HepG2 (cell line): ENCODE measurements around the gene SLC45A3. TPM values are rescaled to one million over a fixed set of nuclear protein-coding genes. Genes with fewer than 3 reads are reported as not detected.

Experiments used
- ATAD3A ChIP-seq: sonication (generic); formaldehyde crosslinking; IDR thresholded peaks from 2 replicates; pipeline ENCODE4 v1.4.0; 2020; ENCODE audit warnings: missing genetic modification reagents
- E2F5 ChIP-seq: sonication (generic); formaldehyde crosslinking; conservative IDR thresholded peaks from 2 replicates; pipeline ENCODE4 v1.4.0; 2020; ENCODE audit warnings: missing genetic modification reagents
- ELK4 ChIP-seq: sonication (generic); formaldehyde crosslinking; IDR thresholded peaks from 2 replicates; pipeline ENCODE4 v1.9.0; 2021; ENCODE audit warnings: missing genetic modification reagents, borderline replicate concordance
- GLI4 ChIP-seq: sonication (generic); formaldehyde crosslinking; IDR thresholded peaks from 2 replicates; pipeline ENCODE4 v1.5.1; 2020; ENCODE audit warnings: missing genetic modification reagents, mild to moderate bottlenecking, moderate library complexity, borderline replicate concordance
- IKZF1 ChIP-seq: fragments of 450-650 bp; IDR thresholded peaks from 2 replicates; pipeline ENCODE4 v1.7.1; 2016
- MXD4 ChIP-seq: IDR thresholded peaks from 2 replicates; pipeline ENCODE4 v1.6.1; 2016; ENCODE audit warnings: mild to moderate bottlenecking, missing biosample characterization, missing genetic modification reagents
- MYC ChIP-seq: sonication (generic); formaldehyde crosslinking; IDR thresholded peaks from 2 replicates; pipeline ENCODE4 v1.9.0; 2021; ENCODE audit warnings: missing genetic modification reagents, borderline replicate concordance
- NBN ChIP-seq: fragments of 450-650 bp; conservative IDR thresholded peaks from 2 replicates; pipeline ENCODE4 v1.6.1; 2017
- NKX3-1 ChIP-seq: sonication (generic); formaldehyde crosslinking; IDR thresholded peaks from 2 replicates; pipeline ENCODE4 v1.5.0; 2020; ENCODE audit warnings: missing genetic modification reagents
- NR2F1 ChIP-seq, 2 experiments: fragments of 450-650 bp in 1 of 2; formaldehyde crosslinking in 1 of 2; IDR thresholded peaks; 2 replicates each; pipeline versions ENCODE4 v1.5.0 to v1.6.1; 2016 to 2020; ENCODE audit warnings: mild to moderate bottlenecking in 1 of 2, missing compliant biosample characterization in 1 of 2, missing genetic modification reagents in 1 of 2, moderate library complexity in 1 of 2
- SRSF4 ChIP-seq: fragments of 200-400 bp; formaldehyde crosslinking; IDR thresholded peaks from one replicate; pipeline ENCODE4 v1.6.1; 2018; ENCODE audit warnings: mild to moderate bottlenecking, low read depth, low read length, moderate library complexity; ENCODE audit not compliant: poor library complexity, severe bottlenecking
- ZBTB37 ChIP-seq: sonication (generic); formaldehyde crosslinking; IDR thresholded peaks from 2 replicates; pipeline ENCODE4 v1.4.0; 2020; ENCODE audit warnings: mild to moderate bottlenecking, missing genetic modification reagents
- ZNF232 ChIP-seq: sonication (generic); formaldehyde crosslinking; IDR thresholded peaks from 2 replicates; pipeline ENCODE4 v1.4.0; 2020; ENCODE audit warnings: missing genetic modification reagents, borderline replicate concordance
- ZNF335 ChIP-seq: sonication (generic); formaldehyde crosslinking; IDR thresholded peaks from 2 replicates; pipeline ENCODE4 v1.4.0; 2020; ENCODE audit warnings: missing genetic modification reagents
- polyA plus RNA-seq, 8 experiments: library from polyadenylated mRNA; depleted of rRNA in 3 of 8; stranded (reverse) in 7 of 8; unstranded in 1 of 8; fragments of >200 nt; fragmentation: Illumina TruSeq in 4 of 8; extraction: Trizol in 4 of 8; gene quantifications; 2 replicates each; pipeline versions ENCODE4 v1.2.1 to v1.2.3, GENCODE V29; 2011 to 2016; ENCODE audit warnings: low read depth in 4 of 8, missing spikeins in 1 of 8, mixed read lengths in 1 of 8; ENCODE audit not compliant: insufficient read depth in 1 of 8
- total RNA-seq, 5 experiments: library from RNA; depleted of rRNA; stranded (reverse); fragments of >200 nt; fragmentation: Illumina TruSeq; extraction: Trizol; gene quantifications; 2 replicates each; pipeline ENCODE4 v1.2.3, GENCODE V29; 2016; ENCODE audit warnings: low read depth in 1 of 5
- TF ChIP-seq, protein P1 (sequence below): sonication (generic); formaldehyde crosslinking; conservative IDR thresholded peaks from 2 replicates; pipeline ENCODE4 v1.5.0; 2020; ENCODE audit warnings: missing genetic modification reagents
- TF ChIP-seq, protein P2 (sequence below): sonication (generic); formaldehyde crosslinking; IDR thresholded peaks from 2 replicates; pipeline ENCODE4 v1.8.1; 2023; ENCODE audit warnings: mild to moderate bottlenecking, inconsistent platforms, moderate library complexity, missing genetic modification reagents, borderline replicate concordance
- TF ChIP-seq, protein P3 (sequence below): IDR thresholded peaks from 2 replicates; pipeline ENCODE4 v1.6.1; 2016; ENCODE audit warnings: low read depth, missing genetic modification reagents, missing compliant biosample characterization

Gene SLC45A3
- total and polyA plus RNA-seq, 2 of the 13 experiments (the other 11 are each of a cell fraction or from before 2014, with no cell fraction given) = 3.4 to 4.1 TPM

GRCh38 chr1:205631010-205631767 lies 49.1 kb downstream of the SLC45A3 start (continued):
- TF ChIP-seq, protein P1, sequence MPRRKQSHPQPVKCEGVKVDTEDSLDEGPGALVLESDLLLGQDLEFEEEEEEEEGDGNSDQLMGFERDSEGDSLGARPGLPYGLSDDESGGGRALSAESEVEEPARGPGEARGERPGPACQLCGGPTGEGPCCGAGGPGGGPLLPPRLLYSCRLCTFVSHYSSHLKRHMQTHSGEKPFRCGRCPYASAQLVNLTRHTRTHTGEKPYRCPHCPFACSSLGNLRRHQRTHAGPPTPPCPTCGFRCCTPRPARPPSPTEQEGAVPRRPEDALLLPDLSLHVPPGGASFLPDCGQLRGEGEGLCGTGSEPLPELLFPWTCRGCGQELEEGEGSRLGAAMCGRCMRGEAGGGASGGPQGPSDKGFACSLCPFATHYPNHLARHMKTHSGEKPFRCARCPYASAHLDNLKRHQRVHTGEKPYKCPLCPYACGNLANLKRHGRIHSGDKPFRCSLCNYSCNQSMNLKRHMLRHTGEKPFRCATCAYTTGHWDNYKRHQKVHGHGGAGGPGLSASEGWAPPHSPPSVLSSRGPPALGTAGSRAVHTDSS (CRISPR knock-in tag) = no peak
- TF ChIP-seq ELK4 (CRISPR knock-in tag) = no peak
- TF ChIP-seq ATAD3A (CRISPR knock-in tag) = no peak
- TF ChIP-seq E2F5 = no peak
- no peak for TF ChIP-seq NKX3-1 (CRISPR knock-in tag)
- TF ChIP-seq, protein P2, sequence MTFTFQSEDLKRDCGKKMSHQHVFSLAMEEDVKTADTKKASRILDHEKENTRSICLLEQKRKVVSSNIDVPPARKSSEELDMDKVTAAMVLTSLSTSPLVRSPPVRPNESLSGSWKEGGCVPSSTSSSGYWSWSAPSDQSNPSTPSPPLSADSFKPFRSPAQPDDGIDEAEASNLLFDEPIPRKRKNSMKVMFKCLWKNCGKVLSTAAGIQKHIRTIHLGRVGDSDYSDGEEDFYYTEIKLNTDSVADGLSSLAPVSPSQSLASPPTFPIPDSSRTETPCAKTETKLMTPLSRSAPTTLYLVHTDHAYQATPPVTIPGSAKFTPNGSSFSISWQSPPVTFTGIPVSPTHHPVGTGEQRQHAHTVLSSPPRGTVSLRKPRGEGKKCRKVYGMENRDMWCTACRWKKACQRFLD (CRISPR knock-in tag) = no peak
- TF ChIP-seq NR2F1 (CRISPR knock-in tag; IDR thresholded peaks at IDR 0.05) = no peak
- no peak for TF ChIP-seq ZBTB37
- no peak for TF ChIP-seq IKZF1
- TF ChIP-seq MXD4 (CRISPR knock-in tag) = 0 out of 2 replicates have a peak, but pooled peaks have one; percentile 37
- TF ChIP-seq, protein P3, sequence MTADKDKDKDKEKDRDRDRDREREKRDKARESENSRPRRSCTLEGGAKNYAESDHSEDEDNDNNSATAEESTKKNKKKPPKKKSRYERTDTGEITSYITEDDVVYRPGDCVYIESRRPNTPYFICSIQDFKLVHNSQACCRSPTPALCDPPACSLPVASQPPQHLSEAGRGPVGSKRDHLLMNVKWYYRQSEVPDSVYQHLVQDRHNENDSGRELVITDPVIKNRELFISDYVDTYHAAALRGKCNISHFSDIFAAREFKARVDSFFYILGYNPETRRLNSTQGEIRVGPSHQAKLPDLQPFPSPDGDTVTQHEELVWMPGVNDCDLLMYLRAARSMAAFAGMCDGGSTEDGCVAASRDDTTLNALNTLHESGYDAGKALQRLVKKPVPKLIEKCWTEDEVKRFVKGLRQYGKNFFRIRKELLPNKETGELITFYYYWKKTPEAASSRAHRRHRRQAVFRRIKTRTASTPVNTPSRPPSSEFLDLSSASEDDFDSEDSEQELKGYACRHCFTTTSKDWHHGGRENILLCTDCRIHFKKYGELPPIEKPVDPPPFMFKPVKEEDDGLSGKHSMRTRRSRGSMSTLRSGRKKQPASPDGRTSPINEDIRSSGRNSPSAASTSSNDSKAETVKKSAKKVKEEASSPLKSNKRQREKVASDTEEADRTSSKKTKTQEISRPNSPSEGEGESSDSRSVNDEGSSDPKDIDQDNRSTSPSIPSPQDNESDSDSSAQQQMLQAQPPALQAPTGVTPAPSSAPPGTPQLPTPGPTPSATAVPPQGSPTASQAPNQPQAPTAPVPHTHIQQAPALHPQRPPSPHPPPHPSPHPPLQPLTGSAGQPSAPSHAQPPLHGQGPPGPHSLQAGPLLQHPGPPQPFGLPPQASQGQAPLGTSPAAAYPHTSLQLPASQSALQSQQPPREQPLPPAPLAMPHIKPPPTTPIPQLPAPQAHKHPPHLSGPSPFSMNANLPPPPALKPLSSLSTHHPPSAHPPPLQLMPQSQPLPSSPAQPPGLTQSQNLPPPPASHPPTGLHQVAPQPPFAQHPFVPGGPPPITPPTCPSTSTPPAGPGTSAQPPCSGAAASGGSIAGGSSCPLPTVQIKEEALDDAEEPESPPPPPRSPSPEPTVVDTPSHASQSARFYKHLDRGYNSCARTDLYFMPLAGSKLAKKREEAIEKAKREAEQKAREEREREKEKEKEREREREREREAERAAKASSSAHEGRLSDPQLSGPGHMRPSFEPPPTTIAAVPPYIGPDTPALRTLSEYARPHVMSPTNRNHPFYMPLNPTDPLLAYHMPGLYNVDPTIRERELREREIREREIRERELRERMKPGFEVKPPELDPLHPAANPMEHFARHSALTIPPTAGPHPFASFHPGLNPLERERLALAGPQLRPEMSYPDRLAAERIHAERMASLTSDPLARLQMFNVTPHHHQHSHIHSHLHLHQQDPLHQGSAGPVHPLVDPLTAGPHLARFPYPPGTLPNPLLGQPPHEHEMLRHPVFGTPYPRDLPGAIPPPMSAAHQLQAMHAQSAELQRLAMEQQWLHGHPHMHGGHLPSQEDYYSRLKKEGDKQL (CRISPR knock-in tag) = no peak
- TF ChIP-seq NBN = no peak
- TF ChIP-seq ZNF335 (CRISPR knock-in tag) = no peak; the same call in 1 of the 2 replicates
- no peak; the same call in 1 of the 2 replicates for TF ChIP-seq ZNF232 (CRISPR knock-in tag)
- TF ChIP-seq GLI4 (CRISPR knock-in tag) = no peak
- TF ChIP-seq MYC = peak; percentile 91
- no peak for TF ChIP-seq SRSF4
